K562 (cell line): ENCODE results near the gene NIPAL3. TPM values are rescaled to one million over a fixed set of nuclear protein-coding genes. Genes with fewer than 3 reads are reported as not detected.

ENCODE experiments used
- EP300 ChIP-seq: IDR thresholded peaks from 2 replicates; pipeline ENCODE4 v1.6.1; 2012; ENCODE audit warnings: low read length, improper control_type of control experiment
- ERF ChIP-seq: fragments of 450-650 bp; formaldehyde crosslinking; IDR thresholded peaks from 2 replicates; pipeline ENCODE4 v1.4.0; 2020; ENCODE audit warnings: mild to moderate bottlenecking, mixed read lengths
- GMEB1 ChIP-seq: fragments of 250-450 bp; sonication (Bioruptor Pico); IDR thresholded peaks from 2 replicates; pipeline ENCODE4 v1.4.0; 2020; ENCODE audit warnings: mild to moderate bottlenecking
- JUND ChIP-seq, 2 experiments: IDR thresholded peaks; 2 replicates in 1 of 2; 3 replicates in 1 of 2; pipeline ENCODE4 v1.6.1; 2011; ENCODE audit warnings: borderline replicate concordance in 2 of 2, low read depth in 2 of 2, low read length in 2 of 2, improper control_type of control experiment in 1 of 2, missing biosample characterization in 1 of 2, missing genetic modification characterization in 1 of 2, missing genetic modification reagents in 1 of 2
- LCOR ChIP-seq: sonication (generic); formaldehyde crosslinking; IDR thresholded peaks from 2 replicates; pipeline ENCODE4 v1.8.0; 2022; ENCODE audit warnings: mild to moderate bottlenecking, missing genetic modification reagents
- PBX2 ChIP-seq, 2 experiments: IDR thresholded peaks in 1 of 2; conservative IDR thresholded peaks in 1 of 2; 2 replicates each; pipeline ENCODE4 v1.6.1; 2016; ENCODE audit warnings: low read depth in 2 of 2, mild to moderate bottlenecking in 1 of 2, missing compliant biosample characterization in 1 of 2, missing genetic modification characterization in 1 of 2, moderate library complexity in 1 of 2
- RBM34 ChIP-seq: fragments of 200-400 bp; formaldehyde crosslinking; IDR thresholded peaks from 2 replicates; pipeline ENCODE4 v1.6.1; 2018; ENCODE audit warnings: low read length, borderline replicate concordance; ENCODE audit not compliant: insufficient read depth
- RFX1 ChIP-seq: fragments of 450-650 bp; IDR thresholded peaks from 2 replicates; pipeline ENCODE4 v1.6.1; 2016; ENCODE audit warnings: mild to moderate bottlenecking, moderate library complexity
- SAP30 ChIP-seq: fragments of 200-600 bp; sonication (generic); IDR thresholded peaks from 2 replicates; pipeline ENCODE4 v1.6.1; 2012; ENCODE audit warnings: borderline replicate concordance, low read depth, mild to moderate bottlenecking, moderate library complexity, low read length, control low read depth, inconsistent platforms; ENCODE audit not compliant: insufficient read depth, poor library complexity, severe bottlenecking
- SMAD2 ChIP-seq: fragments of 150-350 bp; IDR thresholded peaks from 2 replicates; pipeline ENCODE4 v1.6.1; 2014; ENCODE audit warnings: low read depth, mild to moderate bottlenecking, low read length
- SREBF1 ChIP-seq: fragments of 150-350 bp; IDR thresholded peaks from 2 replicates; pipeline ENCODE4 v1.6.1; 2014; ENCODE audit warnings: antibody characterized with exemption, low read depth, low read length, borderline replicate concordance
- SRSF3 ChIP-seq: fragments of 200-400 bp; formaldehyde crosslinking; IDR thresholded peaks from 2 replicates; pipeline ENCODE4 v1.6.1; 2016; ENCODE audit warnings: mild to moderate bottlenecking, low read length, moderate library complexity; ENCODE audit not compliant: insufficient read depth
- XRCC5 ChIP-seq: fragments of 200-400 bp; formaldehyde crosslinking; IDR thresholded peaks from 2 replicates; pipeline ENCODE4 v1.6.1; 2017; ENCODE audit warnings: low read depth, mild to moderate bottlenecking, low read length
- ZNF644 ChIP-seq: fragments of 200-800 bp; sonication (Bioruptor generic); IDR thresholded peaks from 2 replicates; pipeline ENCODE4 v1.6.1; 2016; ENCODE audit warnings: low read depth, missing genetic modification characterization, missing compliant biosample characterization
- ZNF668 ChIP-seq: fragments of 250-450 bp; sonication (Bioruptor Pico); IDR thresholded peaks from 2 replicates; pipeline ENCODE4 v1.8.0; 2022; ENCODE audit warnings: mild to moderate bottlenecking, inconsistent platforms
- ZNF778 ChIP-seq: fragments of 450-650 bp; formaldehyde crosslinking; IDR thresholded peaks from 2 replicates; pipeline ENCODE4 v1.4.0; 2020; ENCODE audit warnings: mild to moderate bottlenecking, moderate library complexity
- polyA plus RNA-seq, 8 experiments: library from polyadenylated mRNA; depleted of rRNA in 4 of 8; stranded (reverse) in 5 of 8; unstranded in 3 of 8; fragments of >200 nt; fragmentation: Nextera tagmentation in 2 of 8; fragmentation: Illumina TruSeq in 1 of 8; extraction: Ambion mirVana in 2 of 8; extraction: Trizol in 1 of 8; gene quantifications; 2 replicates each; pipeline versions ENCODE4 v1.2.1 to v1.2.3, GENCODE V29; 2011 to 2014; ENCODE audit warnings: inconsistent platforms in 1 of 8, missing spikeins in 1 of 8
- total RNA-seq, 7 experiments: library from RNA; depleted of rRNA in 6 of 7; stranded (reverse); fragments of >200 nt in 6 of 7; fragmentation: Illumina TruSeq in 2 of 7; extraction: Trizol in 2 of 7; gene quantifications; 2 replicates each; pipeline versions ENCODE4 v1.2.1 to v1.2.3, GENCODE V29; 2011 to 2021; ENCODE audit warnings: low replicate concordance in 1 of 7
- TF ChIP-seq, protein P1 (sequence below), 2 experiments: fragments of 200-800 bp in 1 of 2; sonication (Bioruptor generic) in 1 of 2; sonication (generic) in 1 of 2; formaldehyde crosslinking in 1 of 2; IDR thresholded peaks in 1 of 2; conservative IDR thresholded peaks in 1 of 2; 2 replicates each; pipeline versions ENCODE4 v1.5.0 to v1.6.1; 2016 to 2020; ENCODE audit warnings: missing compliant biosample characterization in 1 of 2, missing genetic modification characterization in 1 of 2, missing genetic modification reagents in 1 of 2
- TF ChIP-seq, protein P2 (sequence below): fragments of 250-450 bp; sonication (Bioruptor Pico); IDR thresholded peaks from 2 replicates; pipeline ENCODE4 v1.8.0; 2021; ENCODE audit warnings: borderline replicate concordance, mild to moderate bottlenecking, moderate library complexity; ENCODE audit not compliant: poor library complexity, severe bottlenecking
- TF ChIP-seq, protein P3 (sequence below): fragments of 250-450 bp; sonication (Bioruptor Pico); IDR thresholded peaks from 2 replicates; pipeline ENCODE4 v1.8.0; 2022; ENCODE audit warnings: inconsistent platforms, mild to moderate bottlenecking, moderate library complexity, borderline replicate concordance

The NIPAL3 gene
- total and polyA plus RNA-seq, 9 of the 15 experiments (the other 6 are each of a cell fraction or from before 2014, with no cell fraction given) = 10.5 to 26.3 (median 16.0) TPM

GRCh38 chr1:24438423-24438901, 22.9 kb downstream of the NIPAL3 start (continued):
- TF ChIP-seq, protein P1, sequence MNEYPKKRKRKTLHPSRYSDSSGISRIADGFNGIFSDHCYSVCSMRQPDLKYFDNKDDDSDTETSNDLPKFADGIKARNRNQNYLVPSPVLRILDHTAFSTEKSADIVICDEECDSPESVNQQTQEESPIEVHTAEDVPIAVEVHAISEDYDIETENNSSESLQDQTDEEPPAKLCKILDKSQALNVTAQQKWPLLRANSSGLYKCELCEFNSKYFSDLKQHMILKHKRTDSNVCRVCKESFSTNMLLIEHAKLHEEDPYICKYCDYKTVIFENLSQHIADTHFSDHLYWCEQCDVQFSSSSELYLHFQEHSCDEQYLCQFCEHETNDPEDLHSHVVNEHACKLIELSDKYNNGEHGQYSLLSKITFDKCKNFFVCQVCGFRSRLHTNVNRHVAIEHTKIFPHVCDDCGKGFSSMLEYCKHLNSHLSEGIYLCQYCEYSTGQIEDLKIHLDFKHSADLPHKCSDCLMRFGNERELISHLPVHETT (CRISPR knock-in tag; conservative IDR thresholded peaks at IDR 0.05 in 1 of 2, IDR thresholded peaks at IDR 0.05 in 1 of 2) = no peak
- TF ChIP-seq RBM34 (no peak), GMEB1 (no peak), ERF (CRISPR knock-in tag) (no peak), ZNF778 (no peak), JUND (IDR thresholded peaks at IDR 0.05; ENCODE audit: borderline replicate concordance, low read depth, low read length) (no peak; the same call in 1 of the 2 replicates), JUND (tag; IDR thresholded peaks at IDR 0.05; ENCODE audit: borderline replicate concordance, low read depth, low read length) (peak; percentile 53; the same call in 1 of the 3 replicates), SMAD2 (no peak), PBX2 (CRISPR knock-in tag; IDR thresholded peaks at IDR 0.05; ENCODE audit: low read depth) (no peak), PBX2 (tag; conservative IDR thresholded peaks at IDR 0.05; ENCODE audit: low read depth) (peak; percentile 72), LCOR (no peak), EP300 (peak; percentile 83), XRCC5 (no peak), ZNF668 (CRISPR knock-in tag) (no peak), SREBF1 (no peak), ZNF644 (tag) (no peak), SAP30 (no peak), RFX1 (no peak), SRSF3 (no peak)
- TF ChIP-seq, protein P2, sequence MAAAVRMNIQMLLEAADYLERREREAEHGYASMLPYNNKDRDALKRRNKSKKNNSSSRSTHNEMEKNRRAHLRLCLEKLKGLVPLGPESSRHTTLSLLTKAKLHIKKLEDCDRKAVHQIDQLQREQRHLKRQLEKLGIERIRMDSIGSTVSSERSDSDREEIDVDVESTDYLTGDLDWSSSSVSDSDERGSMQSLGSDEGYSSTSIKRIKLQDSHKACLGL (CRISPR knock-in tag) = no peak
- TF ChIP-seq, protein P3, sequence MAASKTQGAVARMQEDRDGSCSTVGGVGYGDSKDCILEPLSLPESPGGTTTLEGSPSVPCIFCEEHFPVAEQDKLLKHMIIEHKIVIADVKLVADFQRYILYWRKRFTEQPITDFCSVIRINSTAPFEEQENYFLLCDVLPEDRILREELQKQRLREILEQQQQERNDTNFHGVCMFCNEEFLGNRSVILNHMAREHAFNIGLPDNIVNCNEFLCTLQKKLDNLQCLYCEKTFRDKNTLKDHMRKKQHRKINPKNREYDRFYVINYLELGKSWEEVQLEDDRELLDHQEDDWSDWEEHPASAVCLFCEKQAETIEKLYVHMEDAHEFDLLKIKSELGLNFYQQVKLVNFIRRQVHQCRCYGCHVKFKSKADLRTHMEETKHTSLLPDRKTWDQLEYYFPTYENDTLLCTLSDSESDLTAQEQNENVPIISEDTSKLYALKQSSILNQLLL (CRISPR knock-in tag) = no peak
